A673 (cell line): ENCODE results near the gene CAPN7.

Source experiments
- CTCF ChIP-seq: fragments of 300-800, 200-600 bp; sonication (generic); conservative IDR thresholded peaks from 2 replicates; pipeline ENCODE4 v1.5.1; 2017; ENCODE audit warnings: low read depth, mild to moderate bottlenecking, antibody characterized with exemption, low read length, moderate library complexity, mixed read lengths
- EZH2 ChIP-seq: fragments of 200-600 bp; sonication (generic); IDR thresholded peaks from 2 replicates; pipeline ENCODE4 v1.6.1; 2017; ENCODE audit warnings: borderline replicate concordance, low read depth, mild to moderate bottlenecking, mixed read lengths, antibody characterized with exemption, low read length; ENCODE audit not compliant: poor library complexity, severe bottlenecking

GRCh38 chr3:15263120-15263519 is 57.1 kb downstream of the CAPN7 start:
- TF ChIP-seq CTCF (no peak), EZH2 (no peak)
